ENCODE data around the gene TNFRSF8. TPM values are rescaled to one million over a fixed set of nuclear protein-coding genes. Genes with fewer than 3 reads are reported as not detected.

The TNFRSF8 gene
- total and polyA plus RNA-seq, 9 of the 15 experiments (the other 6 are each of a cell fraction or from before 2014, with no cell fraction given): 3.5 to 38.4 (median 17.1) TPM

- no peak for TF ChIP-seq AFF4 (CRISPR knock-in tag; IDR thresholded peaks at IDR 0.05)
- TF ChIP-seq ARID1B (IDR thresholded peaks at IDR 0.05): peak; percentile 29; the same call in 1 of the 2 replicates
- TF ChIP-seq PCBP1 (IDR thresholded peaks at IDR 0.05; ENCODE audit: low read depth, low read length, poor library complexity, severe bottlenecking): no peak
Observed at GRCh38 chr1:12067900-12068821, 5.1 kb downstream of the TNFRSF8 start (continued).

GRCh38 chr1:12069623-12070244, 6.6 kb downstream of the TNFRSF8 start:
- Histone ChIP-seq H3K4me1 (replicated peaks in 1 of 2; ENCODE audit: control insufficient read depth in 2 of 2, insufficient read depth in 2 of 2, low read length in 2 of 2) (peaks cover 28 to 34% of the 10 kb centered on the region in 2 experiments), H3K36me3 (ENCODE audit: control insufficient read depth, insufficient read depth, low read length) (peaks cover 59% of the 10 kb centered on the region; the same call in 2 of the 3 replicates), H3K9ac (ENCODE audit: insufficient read depth in 1 of 2, low read depth in 2 of 2, low read length in 2 of 2) (peak overlapping the region in 1 of 2 experiments; percentile 60; a peak in 1 of 4 replicates), H3K9me3 (replicated peaks; ENCODE audit: control insufficient read depth, insufficient read depth, low read depth, low read length) (no peaks in the 10 kb centered on the region), H4K20me1 (replicated peaks; ENCODE audit: control insufficient read depth, insufficient read depth, low read length) (no peaks in the 10 kb centered on the region), H2AFZ (ENCODE audit: low read depth, low read length) (no peak overlapping the region), H3K4me2 (ENCODE audit: insufficient read depth, low read length) (no peak overlapping the region), H3K27me3 (ENCODE audit: control insufficient read depth in 2 of 2, insufficient read depth in 2 of 2, low read length in 2 of 2) (no peaks in the 10 kb centered on the region), H3K4me3 (no peak overlapping the region), H3K27ac (ENCODE audit: extremely low read depth, low read depth, low read length) (no peak overlapping the region), H3K9me1 (ENCODE audit: control insufficient read depth, insufficient read depth, low read length) (no peaks in the 10 kb centered on the region), H3K79me2 (ENCODE audit: control insufficient read depth, insufficient read depth, low read length) (peaks cover 23% of the 10 kb centered on the region)
- 85% methylated on average over 10 of the region's 10 CpGs for WGBS (ENCODE audit: insufficient coverage, low coverage, missing lambda C conversion rate)
- FAIRE-seq: no peak
- in situ Hi-C loops (cut with MboI): no loop called here
- no TSS peak for BruUV-seq (replicated peaks)
- intact Hi-C loops (cut with micrococcal nuclease): no loop called here
- no peak for ATAC-seq
- POLR2A ChIA-PET: interaction anchor here (0.5 to 2.4 kb wide), 2 partner anchors 50 to 161 kb away, joined by 3 to 9 read pairs; no protein-coding TSS in a partner anchor
- DNase-seq (ENCODE audit: extremely low read depth in 1 of 4, low spot score in 3 of 4): no peak
- CTCF ChIA-PET (ENCODE audit: low intra/inter-chr PET ratio): no interaction called here
- TF ChIP-seq ZNF668 (CRISPR knock-in tag; IDR thresholded peaks at IDR 0.05): no peak
- TF ChIP-seq SNAPC5 (CRISPR knock-in tag; IDR thresholded peaks at IDR 0.05): no peak
- no peak for TF ChIP-seq ZC3H4 (CRISPR knock-in tag; IDR thresholded peaks at IDR 0.05; ENCODE audit: borderline replicate concordance)
- no peak for TF ChIP-seq KAT8 (IDR thresholded peaks at IDR 0.05; ENCODE audit: low read depth)
- TF ChIP-seq ZC3H11A (IDR thresholded peaks at IDR 0.05; ENCODE audit: low read depth, low read length): no peak
- TF ChIP-seq ZBTB5 (IDR thresholded peaks at IDR 0.05): no peak
- no peak for TF ChIP-seq RBM34 (IDR thresholded peaks at IDR 0.05; ENCODE audit: borderline replicate concordance, insufficient read depth, low read length)
- TF ChIP-seq YY1 (IDR thresholded peaks at IDR 0.05; ENCODE audit: borderline replicate concordance in 1 of 3, control insufficient read depth in 1 of 3, extremely low read depth in 1 of 3, insufficient read depth in 3 of 3, insufficient read length in 1 of 3, insufficient replicate concordance in 2 of 3, low read depth in 1 of 3, low read length in 2 of 3): no peak
